Hepatocyte (in vitro differentiated cells): ENCODE results near the gene SPATA12.

ENCODE experiments used
- CTCF ChIP-seq: fragments of 200-600 bp; sonication (generic); IDR thresholded peaks from 2 replicates; pipeline ENCODE4 v1.5.1; 2016; ENCODE audit warnings: antibody characterized with exemption, mild to moderate bottlenecking; ENCODE audit not compliant: poor library complexity
- EZH2phosphoT487 ChIP-seq: fragments of 200-600 bp; sonication (generic); IDR thresholded peaks from one replicate; pipeline ENCODE4 v1.6.1; 2018; ENCODE audit warnings: antibody characterized with exemption, mild to moderate bottlenecking, low read depth, moderate library complexity; ENCODE audit not compliant: unreplicated experiment, severe bottlenecking

GRCh38 chr3:57098418-57099310 lies 38.2 kb downstream of the SPATA12 start:
- TF ChIP-seq CTCF (no peak), EZH2phosphoT487 (no peak)
